ENCODE results near the gene JAZF1.

- no peak for TF ChIP-seq GLIS3 (CRISPR knock-in tag; IDR thresholded peaks at IDR 0.05)
- TF ChIP-seq ZC3H10 (CRISPR knock-in tag; IDR thresholded peaks at IDR 0.05) = no peak
- no peak for TF ChIP-seq OSR1 (CRISPR knock-in tag; IDR thresholded peaks at IDR 0.05)
- no peak for TF ChIP-seq CSRNP3 (CRISPR knock-in tag; IDR thresholded peaks at IDR 0.05)
- TF ChIP-seq ISL1 (CRISPR knock-in tag; IDR thresholded peaks at IDR 0.05) = no peak
- no peak for TF ChIP-seq TOX (CRISPR knock-in tag; IDR thresholded peaks at IDR 0.05; ENCODE audit: borderline replicate concordance)
- no peak for TF ChIP-seq ARNTL (CRISPR knock-in tag; IDR thresholded peaks at IDR 0.05; ENCODE audit: borderline replicate concordance, low read depth)
- no peak for TF ChIP-seq ZNF70 (CRISPR knock-in tag; IDR thresholded peaks at IDR 0.05)
- TF ChIP-seq BACH2 (CRISPR knock-in tag; IDR thresholded peaks at IDR 0.05; ENCODE audit: borderline replicate concordance) = no peak
These were observed 175.3 kb downstream of the JAZF1 start for GRCh38 chr7:28005075-28005846.
